AG09319 (cell line): ENCODE data around the gene TMEM117.

Experiments
- DNase-seq: peaks from one replicate; pipeline ENCODE4 v3.0.0-alpha.2; 2010; ENCODE audit warnings: low read depth; ENCODE audit errors: extremely low read depth
- CTCF ChIP-seq: IDR thresholded peaks from 2 replicates; pipeline ENCODE4 v1.5.1; 2011; ENCODE audit warnings: low read depth, mild to moderate bottlenecking, inconsistent platforms, low read length, moderate library complexity

Gene TMEM117

GRCh38 chr12:44253338-44253856 is 417.5 kb downstream of the TMEM117 start:
- no peak for DNase-seq
- no peak for TF ChIP-seq CTCF

GRCh38 chr12:44258246-44258645 is 422.4 kb downstream of the TMEM117 start:
- DNase-seq, result no peak
- no peak for TF ChIP-seq CTCF

- TF ChIP-seq CTCF, result no peak
- no peak for DNase-seq
Measured at GRCh38 chr12:44259890-44260289, 424.0 kb downstream of the TMEM117 start.

- TF ChIP-seq CTCF, result no peak
- DNase-seq, result no peak
Measured at GRCh38 chr12:44260581-44260980, 424.7 kb downstream of the TMEM117 start.

- DNase-seq, result no peak
- TF ChIP-seq CTCF, result no peak
Measured at GRCh38 chr12:44285321-44285960, 449.6 kb downstream of the TMEM117 start.

GRCh38 chr12:44286336-44286735 is 450.5 kb downstream of the TMEM117 start:
- TF ChIP-seq CTCF, result no peak
- no peak for DNase-seq

GRCh38 chr12:44286821-44287505 is 451.1 kb downstream of the TMEM117 start:
- DNase-seq, result no peak

More at GRCh38 chr12:44286821-44287505, 451.1 kb downstream of the TMEM117 start:
- TF ChIP-seq CTCF, result no peak
